NT2/D1 (cell line): Measurements from ENCODE around the gene RFPL4AL1.

Source experiments
- SUZ12 ChIP-seq: IDR thresholded peaks from 2 replicates; pipeline ENCODE4 v1.6.1; 2011; ENCODE audit not compliant: insufficient read length, insufficient read depth; ENCODE audit errors: extremely low read depth
- YY1 ChIP-seq: IDR thresholded peaks from 2 replicates; pipeline ENCODE4 v1.6.1; 2011; ENCODE audit not compliant: insufficient read length, insufficient read depth
- ZNF274 ChIP-seq: IDR thresholded peaks from 2 replicates; pipeline ENCODE4 v1.6.1; 2011; ENCODE audit warnings: mild to moderate bottlenecking, low read depth, low read length

GRCh38 chr19:55781112-55781511 is 12.2 kb downstream of the RFPL4AL1 start:
- TF ChIP-seq SUZ12 (no peak), YY1 (no peak), ZNF274 (no peak)
